ENCODE measurements around the gene ATG16L2. TPM values are rescaled to one million over a fixed set of nuclear protein-coding genes. Genes with fewer than 3 reads are reported as not detected.
"Not testable (repeated sequence)": the region's sequence is repeated elsewhere in the genome, so short reads cannot be mapped to it uniquely, and the experiment has no call there.

ATG16L2 gene
- polyA plus RNA-seq, 2 of the 4 experiments (the other 2 are of a cell fraction) = 6.1 to 6.3 TPM

GRCh38 chr11:72789493-72790131 lies 24.6 kb upstream of the ATG16L2 start:
- FAIRE-seq = no peak
- peaks cover 13% of the 10 kb centered on the region for H3K4me1 ChIP-seq
- ChIA-PET POLR2A (interaction anchor here (0.6 kb wide), 1 partner anchor 343 kb away, joined by 5 read pairs; no protein-coding TSS in a partner anchor), CTCF (interaction anchor here (0.6 to 8.4 kb wide), 6 partner anchors 10 to 107 kb away, joined by 3 to 162 read pairs (median 4); no protein-coding TSS in a partner anchor)
- H3K27ac ChIP-seq = no peak overlapping the region
- H3K9me3 ChIP-seq = no peaks in the 10 kb centered on the region
- TF ChIP-seq FOSL2 (IDR thresholded peaks at IDR 0.05) = no peak
- TF ChIP-seq FOSL2 (CRISPR knock-in tag; IDR thresholded peaks at IDR 0.05) = no peak
- TF ChIP-seq NFE2L2 (conservative IDR thresholded peaks at IDR 0.05; ENCODE audit: low read length) = no peak
- no peak for TF ChIP-seq MAZ (IDR thresholded peaks at IDR 0.05; ENCODE audit: borderline replicate concordance, low read depth, low read length)
- TF ChIP-seq HEYL (CRISPR knock-in tag; IDR thresholded peaks at IDR 0.05) = no peak
- no peak for TF ChIP-seq MAX (IDR thresholded peaks at IDR 0.05)
- no peak for TF ChIP-seq RFX5 (IDR thresholded peaks at IDR 0.05)
- no peak for TF ChIP-seq ELK1 (IDR thresholded peaks at IDR 0.05; ENCODE audit: low read depth, low read length)
- TF ChIP-seq HDAC2 (IDR thresholded peaks at IDR 0.05) = no peak
- no peak overlapping the region for H3K4me3 ChIP-seq
- no peak overlapping the region for H3K4me2 ChIP-seq
- ATAC-seq = no peak
- 85% methylated on average over 10 of the region's 10 CpGs for WGBS (ENCODE audit: missing lambda C conversion rate)
- no peak for DNase-seq (ENCODE audit: low read depth in 1 of 2, low spot score in 1 of 2)

GRCh38 chr11:72791228-72791627 lies 23.0 kb upstream of the ATG16L2 start:
- POLR2A ChIA-PET; DNase-seq (ENCODE audit: low read depth in 1 of 2, low spot score in 1 of 2); FAIRE-seq; H3K27ac ChIP-seq; ATAC-seq; H3K4me2 ChIP-seq; H3K4me3 ChIP-seq; H3K9me3 ChIP-seq: not testable (repeated sequence)
- 74% methylated on average over 7 of the region's 7 CpGs for WGBS (ENCODE audit: missing lambda C conversion rate)
- H3K4me1 ChIP-seq = peaks cover 14% of the 10 kb centered on the region
- CTCF ChIA-PET = interaction anchor here (8.4 kb wide), 1 partner anchor 66 kb away, joined by 162 read pairs; no protein-coding TSS in a partner anchor

GRCh38 chr11:72792437-72793021 lies 21.7 kb upstream of the ATG16L2 start:
- DNase-seq (ENCODE audit: low read depth in 1 of 2, low spot score in 1 of 2) = no peak
- POLR2A ChIA-PET = interaction anchor here (1.5 kb wide), 1 partner anchor 67 kb away, joined by 8 read pairs; no protein-coding TSS in a partner anchor
- peak overlapping the region; percentile 82; the same call in 2 of the 3 replicates for H3K4me2 ChIP-seq
- FAIRE-seq = no peak
- CTCF ChIA-PET = interaction anchor here (0.6 to 8.4 kb wide), 26 partner anchors 10 to 502 kb away, joined by 3 to 162 read pairs (median 6); partner anchors contain the start of genes ARAP1 and ATG16L2
- TF ChIP-seq NFE2L2 (conservative IDR thresholded peaks at IDR 0.05; ENCODE audit: low read length) (no peak), SMC3 (IDR thresholded peaks at IDR 0.05) (no peak), HES2 (IDR thresholded peaks at IDR 0.05) (no peak), RARB (CRISPR knock-in tag; IDR thresholded peaks at IDR 0.05) (no peak), REST (IDR thresholded peaks at IDR 0.05) (no peak), POLR2AphosphoS2 (conservative IDR thresholded peaks at IDR 0.05; ENCODE audit: low read length) (no peak), USF2 (IDR thresholded peaks at IDR 0.05) (no peak), PBX3 (IDR thresholded peaks at IDR 0.05) (no peak), CEBPB (IDR thresholded peaks at IDR 0.05) (no peak)
- 100% methylated on average over 3 of the region's 3 CpGs for WGBS (ENCODE audit: missing lambda C conversion rate)
- H3K27ac ChIP-seq = peak overlapping the region; percentile 93 to 95; a peak in 5 of 6 replicates
- no peaks in the 10 kb centered on the region for H3K9me3 ChIP-seq
- peaks cover 14% of the 10 kb centered on the region for H3K4me1 ChIP-seq
- no peak overlapping the region for H3K4me3 ChIP-seq
- ATAC-seq = no peak

Measured in A549 (cell line).